NCI-H1694 (cell line): ENCODE measurements around the gene FAM120A.

Source experiments
- DNase-seq: peaks from one replicate; lab custom pipeline; 2025; lab: John Stamatoyannopoulos, UW

FAM120A gene

DNA sequence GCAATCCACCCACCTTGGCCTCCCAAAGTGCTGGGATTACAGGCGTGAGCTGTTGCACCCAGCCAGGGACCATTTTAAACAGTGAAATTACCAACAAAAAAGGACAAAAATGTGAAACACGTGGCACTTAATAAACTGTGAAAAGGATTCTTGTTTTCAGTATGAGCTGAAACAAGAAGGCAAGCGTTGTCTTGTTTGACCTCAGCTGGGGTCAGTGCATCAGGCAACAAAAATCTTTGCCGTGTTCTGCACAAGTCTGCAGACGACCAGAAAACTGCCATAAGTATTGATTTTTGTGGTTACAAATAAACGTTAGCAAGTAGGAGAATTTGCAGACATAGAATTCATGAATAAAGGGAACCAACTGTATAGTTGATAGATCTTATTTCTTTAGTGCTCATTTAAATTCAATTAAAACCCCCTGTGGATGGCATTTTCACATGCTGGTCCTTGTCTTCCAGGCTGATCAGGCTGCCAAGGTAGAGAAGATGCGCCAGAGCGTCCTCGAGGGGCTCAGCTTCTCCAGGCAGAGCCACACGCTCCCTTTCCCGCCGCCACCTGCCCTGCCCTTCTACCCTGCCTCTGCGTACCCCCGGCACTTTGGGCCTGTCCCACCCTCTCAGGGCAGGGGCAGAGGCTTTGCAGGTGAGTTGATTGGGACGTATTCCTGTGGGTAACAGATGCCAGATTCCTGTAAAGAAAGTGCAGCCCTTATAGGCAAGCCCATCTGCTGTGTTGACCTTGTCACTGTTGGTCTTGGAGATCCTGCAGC is 106.1 kb downstream of the FAM120A start:
- no peak for DNase-seq

DNA sequence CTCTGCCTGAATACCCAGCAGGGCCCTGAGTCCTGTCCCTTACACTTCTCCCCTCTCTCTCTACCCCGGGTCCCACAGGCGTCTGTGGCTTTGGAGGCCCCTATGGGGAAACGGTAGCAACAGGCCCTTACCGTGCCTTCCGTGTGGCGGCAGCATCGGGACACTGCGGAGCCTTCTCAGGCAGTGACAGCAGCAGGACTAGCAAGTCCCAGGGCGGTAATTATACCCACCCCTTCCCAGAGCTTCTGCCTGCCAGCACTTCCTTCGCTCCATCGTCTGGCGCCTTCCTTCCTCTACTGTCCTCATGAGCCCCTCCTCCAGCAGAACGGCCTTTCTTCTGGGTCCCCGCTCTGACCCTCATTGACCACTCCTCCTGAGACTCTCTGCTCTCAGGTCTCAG is 107.0 kb downstream of the FAM120A start:
- DNase-seq: no peak

DNA sequence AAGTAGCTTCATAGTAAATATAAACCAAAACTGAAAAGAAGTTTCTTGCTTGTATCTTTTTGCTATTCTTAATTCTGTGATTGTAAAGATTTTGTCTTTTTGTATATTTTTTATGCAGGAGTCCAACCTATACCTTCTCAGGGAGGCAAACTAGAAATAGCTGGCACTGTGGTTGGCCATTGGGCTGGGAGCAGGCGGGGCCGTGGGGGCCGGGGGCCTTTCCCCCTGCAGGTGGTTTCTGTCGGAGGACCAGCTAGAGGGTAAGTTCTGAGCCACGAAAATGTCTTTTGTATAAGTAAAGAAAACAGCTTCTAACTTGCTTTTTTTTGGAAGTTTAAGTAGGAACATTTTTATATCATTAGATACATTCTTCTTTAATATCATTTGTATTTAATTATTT is 109.5 kb downstream of the FAM120A start:
- DNase-seq: no peak

DNA sequence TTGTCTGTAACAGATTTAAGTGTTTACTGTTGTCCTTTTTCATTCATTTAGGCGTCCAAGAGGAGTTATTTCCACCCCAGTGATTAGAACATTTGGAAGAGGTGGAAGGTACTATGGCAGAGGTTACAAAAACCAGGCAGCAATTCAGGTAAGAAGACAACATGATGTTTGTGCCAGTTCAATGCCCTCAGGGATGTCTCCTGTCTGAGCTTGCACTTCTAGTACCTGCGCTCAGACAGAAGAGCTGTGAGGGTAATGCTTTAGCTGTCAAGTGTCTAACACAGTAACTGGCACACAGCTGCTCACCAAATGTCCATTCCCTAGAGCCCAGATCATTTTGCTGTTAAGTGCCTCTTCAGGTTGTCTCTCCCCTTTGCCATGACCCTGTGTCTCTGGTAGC is 110.7 kb downstream of the FAM120A start:
- DNase-seq: no peak

GRCh38 chr9:93565089-93565488 is 113.6 kb downstream of the FAM120A start:
- DNase-seq: no peak

DNA sequence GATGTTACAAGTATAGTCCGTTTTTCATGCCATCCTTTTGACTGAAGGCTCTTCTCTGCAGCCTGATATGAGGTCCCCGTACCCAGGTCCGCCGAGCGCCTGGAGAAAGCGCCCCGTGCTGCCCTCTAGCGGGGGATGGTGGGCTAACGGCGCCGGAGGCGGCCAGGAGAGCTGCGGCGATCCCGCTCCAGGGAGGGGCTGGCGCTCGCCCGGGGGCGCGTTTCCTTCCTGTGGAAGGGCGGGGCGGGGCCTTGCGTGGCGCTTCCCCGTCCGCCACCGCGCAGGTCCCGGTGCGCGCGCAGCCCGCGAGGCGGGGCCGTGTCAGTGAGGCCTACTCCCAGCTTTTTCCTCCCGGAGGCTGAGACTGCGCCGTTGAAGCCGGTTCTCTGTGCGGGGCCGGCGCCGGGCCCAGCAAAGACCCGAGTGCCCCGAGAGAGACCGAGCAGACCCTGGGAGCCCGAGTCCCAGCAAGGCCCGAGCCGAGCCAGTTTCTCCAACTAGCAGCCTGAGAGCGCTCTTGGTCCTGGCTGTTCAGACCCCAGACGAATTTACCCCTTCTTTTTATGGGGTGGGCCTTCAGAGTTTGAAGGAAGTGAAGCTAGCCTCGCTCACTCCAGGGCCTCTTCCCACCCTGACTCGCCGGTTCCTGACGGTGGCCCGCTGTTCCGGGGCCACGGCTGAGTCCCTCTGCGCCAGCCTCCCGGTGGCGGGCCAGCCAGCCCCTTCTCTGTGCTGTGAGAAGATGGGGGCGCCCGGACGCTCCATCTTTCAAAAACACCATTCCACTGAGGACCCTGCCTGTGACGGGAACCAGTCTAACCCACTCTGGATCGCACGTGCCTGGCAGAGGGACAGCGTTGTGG is 115.2 kb downstream of the FAM120A start:
- peak; percentile 81 for DNase-seq

GRCh38 chr9:93567271-93567959 is 115.9 kb downstream of the FAM120A start:
- DNase-seq: no peak

- no peak for DNase-seq
Observed at GRCh38 chr9:93568169-93568568, 116.7 kb downstream of the FAM120A start.

DNA sequence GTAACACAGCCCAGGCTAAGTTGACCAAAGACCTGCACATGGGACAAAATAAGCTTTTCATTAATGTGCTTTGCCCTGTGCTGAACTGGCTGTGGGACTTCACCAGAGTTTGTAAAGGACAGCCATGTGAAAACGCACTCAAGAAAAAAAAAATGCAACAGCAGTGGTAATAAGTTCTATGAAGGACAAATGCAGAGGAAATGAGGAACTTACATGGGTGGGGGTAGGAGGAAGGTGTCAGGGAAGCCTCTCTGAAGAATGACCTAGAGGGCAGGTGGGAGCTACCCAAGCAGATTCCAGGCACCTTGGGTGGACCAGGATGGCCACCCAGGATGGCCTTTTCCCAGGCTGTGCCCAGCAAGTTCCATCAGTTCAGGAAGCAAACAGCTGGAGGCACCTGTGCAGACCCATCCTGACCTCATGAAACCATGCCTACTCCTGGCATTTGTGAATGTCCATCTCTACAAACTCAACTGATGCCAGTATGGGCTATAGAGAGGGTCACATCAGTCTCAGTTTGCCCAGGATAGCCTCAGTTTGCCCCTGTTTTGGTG is 118.2 kb downstream of the FAM120A start:
- DNase-seq: no peak

DNA sequence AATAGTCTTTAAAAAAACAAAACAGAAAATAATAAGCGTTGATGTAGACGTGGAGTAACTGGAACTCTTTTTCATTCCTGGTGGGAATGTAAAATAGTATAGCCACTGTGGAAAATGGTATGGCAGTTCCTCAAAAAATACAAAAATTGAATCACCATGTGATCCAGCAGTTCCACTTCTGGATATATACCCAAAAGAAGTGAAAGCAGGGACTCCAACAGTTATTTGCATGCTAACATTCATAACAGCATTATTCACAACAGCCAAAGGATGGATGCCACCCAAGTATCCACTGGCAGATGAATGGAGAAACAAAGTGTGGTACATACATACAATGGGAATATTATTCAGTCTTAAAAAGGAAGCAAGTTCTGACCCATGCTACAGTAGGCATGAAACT is 120.7 kb downstream of the FAM120A start:
- DNase-seq: no peak

GRCh38 chr9:93572636-93573515 is 121.4 kb downstream of the FAM120A start:
- no peak for DNase-seq

DNA sequence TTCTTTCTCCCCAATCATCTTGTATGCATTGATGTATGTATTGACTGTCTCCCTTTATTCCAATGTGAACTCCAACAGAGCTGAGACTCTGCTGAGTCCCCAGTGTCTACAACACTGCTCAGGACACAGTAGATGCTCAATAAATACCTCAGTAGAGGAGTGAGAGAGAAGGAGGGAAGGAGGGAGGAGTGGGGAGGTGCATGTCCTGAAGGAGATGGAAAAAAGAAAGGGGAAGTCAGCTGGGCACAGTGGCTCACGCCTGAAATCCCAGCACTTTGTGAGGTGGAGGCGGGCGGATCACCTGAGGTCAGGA is 122.0 kb downstream of the FAM120A start:
- DNase-seq: no peak

DNA sequence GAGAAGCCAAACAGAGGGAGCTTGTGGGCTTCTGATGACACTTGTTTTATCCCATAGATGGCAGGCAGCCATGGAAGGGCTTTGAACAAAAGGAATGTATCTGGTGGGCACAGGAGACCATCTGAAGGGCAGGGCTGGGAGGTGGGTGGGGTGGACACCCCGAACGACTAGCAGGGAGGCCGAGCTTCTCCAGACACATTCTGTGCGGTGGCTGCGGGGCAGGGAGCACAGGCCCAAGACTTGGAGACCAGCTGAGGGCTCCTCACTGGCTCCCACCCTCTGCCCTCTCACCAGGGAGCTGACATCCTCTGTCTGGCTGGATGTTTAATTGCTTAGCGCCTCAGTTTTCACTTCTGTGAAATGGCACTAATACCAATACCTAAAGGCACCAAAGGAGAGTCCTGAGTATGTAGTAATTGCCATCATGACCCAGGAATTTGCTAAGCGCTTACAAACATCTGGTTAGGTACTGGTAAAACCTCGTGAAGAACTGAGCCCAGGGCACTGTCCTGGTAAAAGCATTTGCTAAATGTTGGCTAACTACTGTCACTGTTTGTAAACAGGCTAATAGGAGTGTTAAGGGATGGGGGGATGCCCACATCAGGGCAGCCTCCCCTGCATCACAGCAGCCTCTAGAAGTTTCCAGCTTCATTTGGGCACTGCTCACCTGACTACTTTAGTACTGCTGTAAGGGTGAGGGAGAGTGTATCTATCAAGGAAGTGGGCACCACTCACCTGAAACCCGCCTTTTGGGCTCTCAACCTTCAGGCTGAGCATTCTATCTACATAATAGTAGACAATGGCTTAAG is 122.8 kb downstream of the FAM120A start:
- DNase-seq: no peak

DNA sequence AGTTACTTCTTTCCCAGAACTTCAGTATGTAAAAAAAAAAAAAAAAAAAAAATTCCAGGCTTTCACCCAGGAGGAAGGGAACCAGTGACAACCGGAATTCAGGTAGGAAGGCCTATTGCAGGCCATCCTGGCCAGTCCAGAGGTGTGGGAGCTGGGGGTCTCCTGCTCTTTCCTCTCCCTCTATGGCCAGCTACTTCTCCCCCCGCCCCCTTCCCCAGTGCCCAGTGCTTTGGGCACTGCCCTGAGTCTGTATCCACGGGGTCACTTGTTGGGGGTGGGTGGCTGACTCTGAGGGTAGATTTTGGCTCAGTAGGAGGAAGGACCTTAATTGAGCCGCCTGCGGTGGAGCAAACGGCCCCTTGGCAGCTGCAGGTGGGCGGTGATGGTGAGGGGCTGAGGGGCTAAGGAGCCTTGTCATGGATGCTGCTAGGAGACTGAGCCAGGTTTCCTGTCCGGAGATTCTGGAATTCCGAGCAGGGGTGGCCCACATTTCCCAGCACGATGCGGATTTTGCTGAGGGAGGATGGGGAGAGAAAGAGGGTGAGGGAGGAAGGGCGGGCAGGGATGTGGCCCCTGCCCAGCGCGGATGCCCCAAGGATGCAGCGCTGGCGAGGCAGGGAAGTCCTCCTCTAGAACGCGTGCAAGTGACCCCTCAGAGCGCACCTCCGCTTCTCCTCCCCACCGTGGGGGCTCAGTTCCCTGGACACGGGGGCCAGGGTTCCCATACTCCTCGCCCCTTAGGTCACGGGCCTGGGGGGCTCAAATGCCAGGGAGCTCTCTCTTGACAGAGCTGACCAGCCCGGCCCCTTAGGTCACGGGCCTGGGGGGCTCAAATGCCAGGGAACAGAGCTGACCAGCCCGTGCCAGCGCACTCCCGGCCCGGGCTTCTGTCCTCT is 123.7 kb downstream of the FAM120A start:
- no peak for DNase-seq

DNA sequence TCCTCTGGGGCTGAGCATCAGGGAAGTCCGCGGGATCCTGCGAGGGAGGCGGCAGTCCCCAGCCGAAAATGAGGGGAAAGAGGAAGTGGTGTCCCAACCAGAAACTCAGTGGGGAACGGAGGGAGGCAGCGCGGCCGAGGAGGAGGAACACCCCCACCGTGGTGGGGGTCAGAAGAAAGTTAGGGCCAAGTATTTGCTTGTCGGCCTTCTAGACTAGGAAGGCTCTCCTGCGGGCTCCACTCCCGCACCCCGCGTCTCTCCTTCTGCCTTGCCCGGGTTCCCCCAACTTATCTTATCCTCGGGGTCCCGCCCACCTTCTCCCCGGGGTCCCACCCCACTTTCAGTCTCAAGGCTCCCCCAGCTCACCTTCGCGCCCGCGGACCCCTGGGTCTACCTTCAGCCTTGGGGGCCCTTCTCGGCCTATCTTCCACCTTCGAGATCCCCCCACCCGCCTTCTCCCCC is 124.3 kb downstream of the FAM120A start:
- no peak for DNase-seq

DNA sequence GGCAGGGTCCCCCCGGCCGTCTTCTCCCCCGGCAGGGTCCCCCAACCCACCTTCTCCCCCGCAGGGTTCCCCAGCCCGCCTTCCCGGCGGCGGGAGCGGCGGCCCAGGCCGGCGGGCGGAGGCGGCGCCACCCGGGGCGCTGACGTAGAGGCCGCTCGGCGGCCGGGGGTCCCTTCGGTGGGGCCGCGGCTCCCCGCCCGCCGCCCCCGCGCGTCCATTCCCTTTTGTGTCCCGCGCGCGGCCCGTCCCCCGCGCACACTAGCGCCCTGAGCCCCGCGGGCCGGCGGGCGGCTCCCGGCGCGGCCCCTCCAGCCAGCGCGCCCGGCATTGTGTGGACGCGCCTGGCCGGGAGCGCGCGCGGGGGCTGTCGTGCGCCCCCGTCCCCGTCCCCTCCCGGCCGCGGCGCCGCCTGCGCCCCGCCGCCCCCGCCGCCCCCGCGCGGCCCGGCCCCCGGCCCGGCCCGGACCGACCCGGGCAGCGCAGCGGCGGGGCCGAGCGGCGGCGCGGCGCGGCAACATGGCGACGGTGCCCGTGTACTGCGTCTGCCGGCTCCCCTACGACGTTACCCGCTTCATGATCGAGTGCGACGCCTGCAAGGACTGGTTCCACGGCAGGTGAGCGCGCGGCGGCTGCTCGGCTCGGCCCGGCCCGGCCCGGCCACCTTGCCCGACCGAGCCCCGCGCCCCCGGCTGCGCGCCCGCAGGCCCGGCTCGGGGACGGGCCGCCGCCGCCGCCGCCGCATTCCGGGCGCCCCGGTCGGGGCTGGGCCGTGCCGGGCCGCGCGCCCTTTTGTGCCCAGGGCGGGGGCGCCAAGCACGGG is 125.0 kb downstream of the FAM120A start, which contains the start of gene PHF2:
Gene PHF2, plus strand, starts transcription at position 327 of the 820 bp plus-strand sequence. Its CDS starts 190 bp downstream, at position 517.
- DNase-seq: no peak

DNA sequence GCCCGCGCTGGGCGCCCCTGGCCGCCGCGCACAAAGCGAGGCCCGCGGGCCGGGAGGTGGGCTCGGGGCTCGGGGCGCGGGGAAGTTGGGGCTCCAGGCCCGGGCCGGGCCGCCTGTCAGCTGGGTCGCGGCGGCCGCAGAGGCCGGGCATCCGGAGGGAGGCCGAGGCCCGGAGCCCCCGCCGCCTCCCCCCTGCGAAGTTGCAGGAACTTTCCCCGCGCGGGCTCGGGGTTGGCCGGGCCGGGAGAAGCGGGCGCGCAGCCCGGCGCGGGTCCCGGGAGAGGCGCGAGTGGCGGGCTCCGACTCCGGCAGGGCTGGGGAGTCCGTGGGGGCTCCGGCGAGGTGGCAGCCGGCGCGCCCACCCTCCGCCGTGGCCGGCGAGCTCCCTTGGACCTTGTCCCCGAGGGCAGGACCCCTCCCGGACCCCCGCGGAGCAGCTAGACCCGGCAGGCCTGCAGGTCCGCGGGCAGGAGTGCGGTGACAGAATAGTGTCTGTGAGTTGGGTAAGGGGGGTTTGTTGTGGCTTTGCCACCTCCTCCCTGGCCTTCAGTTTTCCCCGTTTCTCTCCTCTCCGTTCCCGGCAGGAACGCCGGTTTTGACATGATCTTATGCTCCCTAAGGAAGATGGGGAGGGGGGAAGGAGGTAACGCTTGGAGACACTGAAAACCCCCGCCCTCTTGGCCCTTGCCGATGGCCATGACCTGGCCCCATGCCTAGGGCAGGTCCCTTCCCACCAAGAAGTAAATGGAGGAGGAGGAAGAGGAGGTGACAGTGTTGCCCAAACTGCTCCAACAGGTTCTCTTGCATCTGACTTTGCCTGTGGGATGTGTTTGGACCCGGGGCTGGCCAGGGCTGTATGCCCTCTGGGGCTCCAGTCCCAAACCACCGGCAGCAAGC is 125.8 kb downstream of the FAM120A start:
- DNase-seq: no peak
